HG02970 (cell line): ENCODE data around the gene STMN3.
A peak's percentile ranks its signal among the peaks of the same experiment; 100 is the strongest.
"Not testable (repeated sequence)": the region's sequence is repeated elsewhere in the genome, so short reads cannot be mapped to it uniquely, and the experiment has no call there.

ENCODE experiments used
- ATAC-seq: cut with Tn5 transposase; IDR thresholded peaks from one replicate; pipeline ENCODE4 v1.9.1; 2021; ENCODE audit warnings: mild to moderate bottlenecking, moderate library complexity, moderate number of reproducible peaks; ENCODE audit not compliant: unreplicated experiment, low FRiP score

The STMN3 gene

DNA sequence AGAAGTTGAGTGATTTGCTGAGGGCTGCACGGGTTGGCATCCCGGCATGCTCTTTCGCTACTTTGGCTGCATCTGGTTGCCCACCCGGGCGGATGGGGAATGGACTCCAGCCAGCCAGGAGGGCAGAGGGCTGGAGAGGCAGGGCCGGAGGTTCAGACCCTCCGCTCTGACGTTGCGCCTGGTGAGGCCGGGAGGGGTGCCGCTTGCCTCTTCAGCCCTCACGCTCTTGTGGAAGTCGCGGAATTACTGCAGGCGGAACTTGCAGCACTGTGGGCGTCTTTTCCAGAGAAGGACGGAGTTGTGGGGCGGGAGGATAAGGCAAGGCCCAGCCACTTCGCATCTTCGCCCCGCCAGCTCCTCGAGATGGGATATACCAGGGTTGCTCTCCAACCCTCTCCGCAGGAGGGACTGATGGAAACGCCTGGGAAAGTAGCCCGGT lies 5.5 kb upstream of the STMN3 start:
- ATAC-seq: no peak

DNA sequence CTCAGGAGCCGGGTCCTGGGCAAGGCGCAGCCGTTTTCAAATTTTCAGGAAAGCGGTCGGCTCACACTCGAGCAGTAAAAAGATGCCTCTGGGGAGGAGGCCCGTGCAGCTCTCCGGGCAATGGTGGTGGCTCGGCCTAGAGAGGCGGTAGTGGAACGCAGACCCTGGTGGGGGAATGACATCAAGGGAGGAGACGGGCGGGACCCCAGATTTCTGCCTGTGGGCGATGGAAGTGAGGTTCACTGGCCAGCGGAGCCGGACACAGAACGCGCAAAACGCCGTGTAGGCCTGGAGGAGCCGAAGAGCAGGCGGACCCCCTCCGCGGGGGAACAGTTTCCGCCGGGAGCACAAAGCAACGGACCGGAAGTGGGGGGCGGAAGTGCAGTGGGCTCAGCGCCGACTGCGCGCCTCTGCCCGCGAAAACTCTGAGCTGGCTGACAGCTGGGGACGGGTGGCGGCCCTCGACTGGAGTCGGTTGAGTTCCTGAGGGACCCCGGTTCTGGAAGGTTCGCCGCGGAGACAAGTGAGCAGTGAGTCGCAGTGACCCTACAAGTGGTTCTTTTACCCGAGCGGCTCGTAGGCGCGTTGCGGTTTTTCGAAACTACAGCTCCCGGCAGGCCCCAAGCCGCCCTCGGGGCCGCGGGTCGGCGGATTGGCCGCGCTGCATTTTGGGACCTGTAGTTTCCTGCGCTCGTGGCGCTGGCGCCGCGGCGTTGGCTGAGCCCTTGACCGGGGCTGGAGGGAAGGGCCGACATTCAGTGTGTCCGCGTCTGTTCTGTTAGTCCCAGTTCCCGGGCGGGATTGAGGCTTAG lies 4.9 kb upstream of the STMN3 start, which contains the start of gene RTEL1:
Gene RTEL1 (plus strand): TSS at position 376 of the 812 bp plus-strand sequence. CDS start 1,091 bp downstream, outside the sequence.
- ATAC-seq: peak; percentile 91

DNA sequence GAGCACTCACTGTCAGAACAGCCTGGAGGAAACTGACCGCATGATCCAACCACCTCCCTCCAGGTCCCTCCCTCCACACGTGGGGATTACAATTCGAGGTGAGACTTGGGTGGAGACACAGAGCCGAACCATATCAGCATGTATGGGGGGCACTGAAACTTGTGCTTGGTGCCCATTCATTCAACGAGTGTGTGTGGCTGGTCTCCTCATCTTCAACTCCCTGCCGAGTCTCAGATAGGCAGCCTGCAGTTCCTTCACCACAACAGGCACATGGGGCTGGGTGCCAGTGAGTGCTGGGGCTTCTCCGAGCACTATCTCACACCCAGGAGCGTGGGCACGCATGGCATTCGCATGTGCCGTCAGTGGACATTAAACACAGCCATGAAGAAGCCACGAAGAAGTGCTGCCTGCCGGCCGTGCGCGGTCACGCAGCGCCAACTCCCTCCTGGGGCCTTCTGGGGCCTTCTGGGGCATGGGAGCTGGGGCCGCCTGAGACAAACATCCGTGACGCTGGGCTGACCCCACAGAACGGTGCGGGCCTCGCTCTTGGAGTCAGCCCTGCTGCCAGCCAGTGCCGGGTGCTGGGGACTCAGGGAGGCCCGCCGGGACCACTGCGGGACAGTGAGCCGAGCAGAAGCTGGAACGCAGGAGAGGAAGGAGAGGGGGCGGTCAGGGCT lies 4.2 kb upstream of the STMN3 start:
- no peak for ATAC-seq

DNA sequence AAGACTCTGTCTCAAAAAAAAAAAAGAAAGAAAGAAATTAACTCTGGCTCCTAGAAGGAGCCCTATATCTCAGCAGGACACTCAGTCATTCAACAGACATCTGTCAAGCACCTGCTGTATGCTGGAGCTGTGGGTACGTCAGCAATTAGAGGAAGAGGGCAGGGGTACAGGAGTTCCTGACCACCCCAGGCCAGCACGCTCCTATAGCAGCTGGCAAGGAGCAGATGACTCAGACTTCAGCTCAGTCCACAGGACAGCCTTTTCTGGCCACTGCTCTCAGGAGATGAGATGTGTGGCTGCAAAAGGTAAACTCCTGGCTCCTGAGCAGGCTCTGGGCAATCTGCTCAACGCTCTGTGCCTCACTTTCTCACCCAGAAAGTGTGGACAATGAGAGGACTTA lies 3.2 kb upstream of the STMN3 start:
- no peak for ATAC-seq

DNA sequence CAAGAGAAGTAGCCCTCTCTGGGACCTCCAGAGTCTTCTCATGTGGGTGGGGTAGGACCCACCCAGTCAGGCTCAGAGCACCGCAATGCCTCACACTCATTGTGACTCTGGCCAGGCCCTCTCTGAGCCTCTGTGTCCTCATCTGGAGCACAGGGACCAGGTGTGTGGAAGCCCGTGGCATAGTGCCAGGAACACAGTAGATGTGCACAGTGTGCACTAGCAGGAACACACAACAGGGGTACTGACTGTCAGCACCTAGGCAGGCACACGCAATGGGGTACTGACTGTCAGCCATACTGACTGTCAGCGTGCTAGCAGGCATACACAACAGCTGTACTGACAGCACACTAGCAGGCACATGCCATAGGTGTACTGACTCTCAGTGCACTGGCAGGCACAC lies 2.0 kb upstream of the STMN3 start:
- ATAC-seq: no peak

DNA sequence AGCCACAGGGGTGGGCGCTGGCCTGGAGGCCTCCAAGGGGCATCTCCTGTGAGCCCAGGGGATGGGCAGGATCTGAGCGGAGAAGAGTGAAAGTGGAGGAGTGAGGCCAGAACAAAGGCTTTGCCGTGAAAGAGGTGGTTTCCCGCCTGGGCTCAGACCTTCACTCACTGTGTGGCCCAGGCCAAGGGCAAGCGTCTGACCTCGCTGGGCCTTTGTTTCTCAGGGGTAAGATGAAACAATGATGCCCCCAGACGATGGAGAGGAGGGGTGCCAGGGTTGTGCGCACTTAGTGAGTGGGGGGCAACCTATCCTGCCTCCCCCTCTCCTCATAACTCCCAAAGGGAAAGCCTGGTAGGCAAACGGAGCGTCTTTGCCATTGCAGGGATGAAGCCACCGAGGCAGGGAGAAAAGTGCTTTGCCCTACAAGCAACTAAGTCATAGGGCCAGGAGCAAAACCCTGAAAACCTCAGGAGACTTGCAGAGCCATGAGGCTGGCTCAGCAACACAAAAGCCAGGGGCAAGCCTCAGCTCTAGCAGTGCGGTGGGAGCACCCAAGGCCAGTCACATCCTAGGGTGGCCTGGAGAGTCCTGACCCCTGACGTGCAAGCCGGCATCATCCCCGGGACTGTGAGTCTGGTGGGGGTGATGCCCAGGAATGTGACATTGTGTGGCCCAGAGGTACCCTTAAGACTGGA lies 897 bp upstream of the STMN3 start:
- ATAC-seq: no peak

DNA sequence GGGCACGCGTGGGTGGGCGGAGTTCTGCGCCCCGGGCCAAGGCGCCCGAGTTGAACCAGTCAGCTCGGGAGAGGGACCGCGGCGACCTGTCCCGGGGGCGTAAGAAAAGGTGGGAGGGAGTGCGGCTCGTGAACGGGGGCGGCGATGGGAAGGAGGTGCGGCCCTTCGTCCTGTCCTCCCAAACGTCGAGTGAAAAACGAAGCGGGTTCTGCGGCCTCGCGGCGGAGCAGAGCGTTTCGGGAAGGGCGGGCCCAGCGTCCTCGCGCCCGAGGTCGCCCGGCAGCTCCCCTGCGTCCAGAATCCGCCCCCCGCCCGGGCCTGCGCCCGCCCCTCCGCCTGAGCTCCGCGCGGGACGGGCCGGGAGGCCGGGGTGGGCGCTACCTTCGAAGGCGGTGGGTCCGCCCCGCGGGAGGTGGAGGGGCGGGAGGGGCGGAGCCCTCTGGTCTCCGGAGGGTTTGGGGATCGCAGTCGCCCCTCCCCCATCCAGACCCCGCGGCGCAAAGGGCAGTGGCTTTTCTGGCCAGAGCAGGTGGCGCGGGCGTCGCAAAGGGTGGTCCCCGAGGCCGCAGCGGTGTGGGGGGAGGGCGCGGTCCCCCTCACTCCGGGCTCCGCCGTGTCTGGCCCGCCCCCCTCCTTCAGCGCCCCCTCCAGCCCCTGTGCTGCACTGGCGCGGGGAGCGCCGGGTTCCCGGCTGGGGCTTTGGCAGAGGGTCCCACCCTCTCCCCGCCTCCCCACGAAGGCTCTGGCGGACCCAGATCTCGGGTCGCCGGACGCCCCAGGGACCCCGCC lies 838 bp downstream of the STMN3 start:
- no peak for ATAC-seq

DNA sequence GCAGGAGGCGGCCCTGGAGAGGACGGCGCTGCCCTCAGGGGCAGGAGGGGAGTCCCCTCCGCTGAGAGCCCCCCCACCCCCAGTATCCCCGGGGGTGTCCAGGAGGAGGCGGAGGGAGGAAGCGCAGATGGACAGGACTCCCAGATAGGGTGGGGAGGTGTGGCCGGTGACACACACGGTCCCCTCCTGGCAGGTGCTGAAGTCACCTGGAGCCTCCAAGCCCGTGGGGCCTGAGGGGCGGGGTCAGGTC lies 1.4 kb downstream of the STMN3 start:
- ATAC-seq: no peak

DNA sequence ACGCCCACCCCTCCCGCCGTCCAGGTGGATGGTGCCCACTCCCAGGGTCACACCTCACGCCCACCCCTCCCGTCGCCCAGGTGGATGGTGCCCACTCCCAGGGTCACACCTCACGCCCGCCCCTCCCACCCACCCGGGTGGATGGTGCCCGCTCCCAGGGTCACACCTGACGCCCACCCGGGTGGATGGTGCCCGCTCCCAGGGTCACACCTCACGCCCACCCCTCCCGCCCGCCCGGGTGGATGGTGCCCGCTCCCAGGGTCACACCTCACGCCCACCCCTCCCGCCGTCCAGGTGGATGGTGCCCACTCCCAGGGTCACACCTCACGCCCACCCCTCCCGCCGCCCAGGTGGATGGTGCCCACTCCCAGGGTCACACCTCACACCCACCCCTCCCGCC lies 2.7 kb downstream of the STMN3 start:
- not testable (repeated sequence) for ATAC-seq

DNA sequence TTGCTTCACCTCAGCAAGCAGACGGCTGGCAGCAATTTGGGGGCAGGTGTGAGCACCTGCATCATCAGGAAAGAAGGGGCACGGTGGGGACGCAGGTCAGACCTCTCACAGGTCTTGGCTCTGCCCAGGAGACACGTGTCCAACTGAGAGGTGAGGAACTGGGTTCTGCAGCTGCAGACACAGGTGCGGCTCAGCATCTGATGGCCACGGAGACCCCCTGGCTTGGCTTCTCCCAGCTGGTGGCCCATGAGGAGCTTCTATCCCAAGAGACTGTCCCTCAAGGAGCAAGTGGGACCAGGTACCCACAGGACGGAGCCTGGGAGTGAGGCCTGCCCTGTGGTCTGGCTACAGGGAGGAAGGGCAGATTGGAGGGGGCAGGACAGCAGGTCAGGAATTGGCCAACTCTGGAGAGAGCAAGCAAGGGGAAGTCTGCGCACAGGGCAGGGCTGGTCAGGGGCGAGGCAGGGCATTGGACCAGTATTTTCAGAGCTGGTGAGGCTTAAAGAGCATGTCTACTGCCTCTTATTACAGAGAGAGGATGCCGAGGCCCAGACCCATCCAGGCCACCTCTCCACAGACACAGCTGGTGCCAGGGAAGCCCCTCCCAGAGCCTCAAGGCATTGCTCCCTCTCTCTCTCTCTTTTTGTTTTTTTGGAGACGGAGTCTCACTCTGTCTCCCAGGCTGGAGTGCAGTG lies 4.2 kb downstream of the STMN3 start:
- no peak for ATAC-seq

DNA sequence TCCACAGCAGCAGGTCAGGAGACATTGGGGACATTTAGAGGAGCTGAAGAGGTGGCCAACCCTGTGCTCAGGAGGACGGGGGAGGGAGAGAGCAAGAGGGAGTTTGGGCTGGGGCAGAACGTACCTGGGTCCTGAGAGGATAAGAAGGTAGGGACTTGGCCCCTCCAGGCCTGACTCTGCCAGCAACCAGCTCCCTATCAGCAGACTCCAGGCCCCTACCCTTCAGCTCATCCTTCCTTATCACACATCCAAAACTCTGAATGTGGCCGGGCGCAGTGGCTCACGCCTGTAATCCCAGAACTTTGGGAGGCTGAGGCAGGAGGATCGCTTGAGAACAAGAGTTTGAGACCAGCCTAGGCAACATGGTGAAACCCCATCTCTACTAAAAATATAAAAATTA lies 5.0 kb downstream of the STMN3 start:
- ATAC-seq: no peak

DNA sequence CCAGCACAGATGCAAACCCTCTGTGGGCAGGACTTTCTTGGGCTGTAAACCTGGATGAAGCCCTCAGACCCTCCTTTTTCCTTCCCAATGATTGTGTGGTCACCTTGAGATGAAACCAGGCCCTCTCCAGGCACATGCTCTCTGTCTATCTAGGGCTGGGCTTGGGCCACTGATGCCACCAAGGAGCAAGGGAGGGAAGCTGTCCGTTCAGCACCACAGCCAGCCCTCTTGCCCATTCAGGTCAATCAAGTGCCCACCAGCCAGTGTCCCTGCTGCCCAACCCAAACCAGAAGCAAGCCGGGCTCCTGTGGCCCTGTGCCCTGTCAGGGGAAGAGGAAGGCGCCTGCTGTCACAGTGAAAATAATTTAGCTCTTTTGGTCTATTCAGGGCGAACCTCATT lies 8.0 kb downstream of the STMN3 start:
- ATAC-seq: no peak

DNA sequence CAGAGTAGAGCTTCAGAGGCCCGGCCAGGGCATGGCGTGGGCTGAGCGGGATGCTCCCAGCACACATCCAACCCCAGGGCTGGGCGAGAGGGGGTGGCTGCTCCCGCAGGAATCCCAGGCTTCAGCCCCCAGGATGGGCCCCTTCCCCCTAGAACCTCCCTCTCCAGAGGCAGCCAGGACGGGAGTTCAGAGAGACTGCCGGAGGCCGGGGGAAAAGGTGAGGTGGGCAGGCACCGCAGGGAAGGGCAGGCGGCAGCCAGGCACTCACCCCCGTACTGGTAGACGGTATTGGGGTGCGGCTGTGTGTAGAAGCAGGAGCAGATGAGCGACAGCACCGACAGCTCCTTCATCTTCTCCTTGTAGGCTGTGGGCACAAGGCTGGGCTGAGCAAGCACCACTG lies 9.3 kb downstream of the STMN3 start:
- no peak for ATAC-seq

DNA sequence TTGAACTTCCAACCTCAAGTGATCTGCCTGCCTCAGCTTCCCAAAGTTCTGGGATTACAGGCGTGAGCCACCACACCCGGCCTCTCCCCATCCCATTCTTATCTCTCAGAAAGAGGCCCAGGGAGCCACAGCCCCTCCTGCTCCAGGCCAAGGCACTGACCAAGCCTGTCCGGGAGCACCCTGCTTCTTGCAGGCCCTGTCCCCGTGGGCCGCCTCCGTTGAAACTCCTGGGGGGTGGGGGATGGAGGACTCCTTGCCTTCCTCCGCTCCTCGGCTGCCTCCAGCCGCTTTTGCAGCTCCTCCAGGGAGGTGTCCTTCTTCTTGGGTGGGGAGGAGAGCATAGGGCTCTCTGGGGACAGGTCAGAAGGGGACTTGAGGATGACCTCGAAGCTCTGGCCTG lies 9.7 kb downstream of the STMN3 start:
- no peak for ATAC-seq

DNA sequence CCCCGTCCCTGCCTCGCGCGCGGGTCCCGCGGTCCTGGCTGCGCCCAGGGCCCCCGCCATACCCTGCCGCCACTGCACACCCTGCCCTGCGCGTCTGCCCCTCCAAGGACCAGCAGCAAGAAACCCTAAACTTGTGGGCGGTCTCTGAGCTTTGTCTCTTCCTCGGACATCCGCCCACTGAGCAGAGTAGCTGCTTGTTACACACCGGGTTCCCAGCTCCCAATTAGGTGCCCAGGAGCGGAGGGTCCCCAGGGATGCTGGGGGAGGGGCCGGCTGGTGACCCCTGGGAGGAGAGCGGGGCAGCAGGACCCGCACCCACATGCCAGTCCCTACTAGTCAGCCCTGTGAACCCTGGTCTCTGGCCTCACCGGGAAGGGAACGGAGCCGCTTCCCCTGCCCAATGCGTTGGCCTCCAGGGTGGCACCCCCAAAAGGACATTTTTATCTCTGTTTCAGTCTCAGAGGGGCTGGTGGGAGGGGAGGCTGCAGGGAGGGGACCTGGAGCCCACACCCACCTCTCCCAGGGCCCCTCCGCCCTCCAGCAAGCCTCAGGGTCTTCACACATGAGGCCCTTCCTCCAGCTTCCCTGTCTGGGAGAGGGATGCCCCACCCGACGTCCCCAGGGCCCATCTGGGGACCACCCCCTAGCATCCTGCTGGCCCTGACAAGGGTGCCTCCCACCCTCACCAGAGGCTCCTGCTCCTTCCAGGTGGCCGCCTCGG lies 10.5 kb downstream of the STMN3 start:
- no peak for ATAC-seq

DNA sequence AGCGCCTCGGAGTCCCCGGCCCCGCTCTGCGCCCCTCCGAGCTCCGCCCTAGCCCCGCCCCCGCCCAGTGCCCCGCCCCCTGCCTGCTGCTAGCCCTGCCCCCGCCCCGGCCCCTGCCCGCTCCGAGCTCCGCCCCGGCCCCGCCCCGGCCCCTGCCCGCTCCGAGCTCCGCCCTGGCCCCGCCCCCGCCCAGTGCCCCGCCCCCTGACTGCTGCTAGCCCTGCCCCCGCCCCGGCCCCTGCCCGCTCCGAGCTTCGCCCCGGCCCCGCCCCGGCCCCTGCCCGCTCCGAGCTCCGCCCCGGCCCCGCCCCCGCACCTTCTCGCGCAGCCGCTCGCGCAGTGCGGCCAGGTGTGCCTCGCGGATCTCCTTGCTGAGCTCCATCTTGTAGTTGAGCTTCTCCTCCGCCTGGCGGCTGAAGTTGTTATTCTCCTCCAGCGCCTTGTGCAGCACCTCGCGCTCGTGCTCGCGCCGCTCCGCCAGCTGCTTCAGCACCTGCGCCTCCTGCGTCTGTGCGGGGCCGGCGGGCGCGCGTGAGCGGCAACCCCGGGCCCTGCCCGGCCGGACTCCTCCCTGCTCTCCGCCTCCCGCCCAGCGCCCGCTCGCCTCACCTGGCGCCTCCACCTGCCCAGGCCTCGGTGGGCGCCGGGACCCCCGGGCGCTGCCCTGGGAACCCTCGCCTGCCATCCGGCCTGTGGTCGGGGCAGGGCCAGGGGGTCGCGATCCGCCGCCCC lies 11.3 kb downstream of the STMN3 start:
- ATAC-seq: peak; percentile 62

DNA sequence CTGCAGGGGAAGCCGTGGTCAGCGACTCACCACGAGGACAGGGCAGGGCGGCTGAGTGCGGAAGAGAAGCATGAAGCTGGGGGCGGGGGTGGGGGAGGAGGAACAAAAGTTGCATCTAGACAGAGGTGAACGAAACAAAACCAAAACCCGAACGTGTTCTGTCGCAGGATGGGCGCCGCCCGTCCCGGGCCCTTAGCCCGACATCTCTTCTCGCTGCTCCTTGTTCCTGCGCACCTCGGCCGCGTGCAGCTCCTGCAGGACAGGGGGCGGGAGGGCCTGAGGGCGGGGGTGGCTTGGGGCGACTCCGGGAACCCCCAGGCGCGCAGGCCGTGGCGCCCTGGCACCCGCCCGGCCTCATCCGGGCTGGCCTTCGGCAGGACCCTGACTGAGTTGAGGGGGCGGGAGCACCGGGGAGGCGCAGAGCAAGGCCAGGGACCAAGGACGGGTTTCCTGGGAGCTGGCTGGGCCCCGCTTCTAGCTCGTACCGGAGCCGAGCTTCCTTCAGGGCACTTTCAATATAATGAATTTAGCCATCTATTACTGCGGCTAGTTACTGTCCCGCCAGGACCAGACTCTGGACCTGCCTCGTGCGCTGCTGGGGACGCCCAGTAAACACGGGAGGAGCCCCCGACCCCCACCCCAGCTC lies 12.0 kb downstream of the STMN3 start:
- ATAC-seq: no peak

DNA sequence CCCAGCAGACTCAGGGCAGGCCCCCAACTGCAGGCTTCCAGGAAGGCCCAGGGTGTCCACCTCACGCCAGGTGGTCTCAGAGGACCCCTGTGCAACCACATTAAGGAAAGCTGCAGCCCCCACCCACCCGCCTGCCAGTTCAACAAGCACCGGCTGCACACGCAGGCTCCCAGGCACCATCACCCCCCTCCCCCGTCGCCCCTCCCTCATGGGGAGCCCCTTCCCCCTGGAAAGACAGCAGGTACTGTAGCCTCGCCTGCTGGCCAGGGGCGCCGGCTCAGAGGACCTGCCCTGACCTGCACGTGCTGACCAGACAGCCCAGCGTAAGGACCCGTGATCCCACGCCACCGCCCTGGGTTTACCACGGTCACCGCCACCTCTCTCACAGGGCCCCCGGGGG lies 12.5 kb downstream of the STMN3 start:
- not testable (repeated sequence) for ATAC-seq
